K562 (cell line): ENCODE measurements around the gene MAML3. TPM values are rescaled to one million over a fixed set of nuclear protein-coding genes. Genes with fewer than 3 reads are reported as not detected.

Experiments
- ATAC-seq: fragments of 200-7000 bp; cut with Tn5 transposase; 3 replicates; pipeline ENCODE4 v1.9.1; 2020; ENCODE audit warnings: moderate library complexity
- BruUV-seq: library from RNA; stranded (reverse); fragments of 400-500 nt; replicated peaks from 2 replicates; lab custom pipeline; 2021; lab: Mats Ljungman, UMichigan
- CTCF ChIA-PET: fragments of 300-600 bp; formaldehyde crosslinking; extraction: SDS; loops from one replicate; lab custom pipeline; 2021; ENCODE audit warnings: low intra/inter-chr PET ratio; lab: Yijun Ruan, JAX
- POLR2A ChIA-PET: fragments of 300-600, 350-650 bp; sonication (Branson Sonifier 250); formaldehyde crosslinking; extraction: SDS; loops from one replicate; lab custom pipeline; 2021; ENCODE audit warnings: antibody characterized with exemption, inconsistent platforms; lab: Yijun Ruan, JAX
- DNase-seq, 4 experiments: peaks; one replicate each; pipeline versions ENCODE4 v3.0.0 to v3.0.0-alpha.2; 2011 to 2018; ENCODE audit warnings: low spot score in 3 of 4, mixed read lengths in 3 of 4; ENCODE audit errors: extremely low read depth in 1 of 4
- FAIRE-seq: peaks from 2 replicates; lab custom pipeline; 2011; peaks lifted over from hg19 to GRCh38; lab: Jason Lieb, UNC
- H2AFZ ChIP-seq: 2 replicates; pipeline ENCODE4 v1.6.0; 2011; ENCODE audit warnings: low read depth, low read length, control low read depth, inconsistent platforms
- H3K27ac ChIP-seq: fragments of 200-600 bp; 3 replicates; pipeline ENCODE4 v1.8.0; 2011; ENCODE audit warnings: low read depth, mild to moderate bottlenecking, control low read depth, inconsistent platforms, low read length, moderate library complexity, mixed read lengths; ENCODE audit errors: extremely low read depth
- H3K27me3 ChIP-seq, 2 experiments: fragments of 300-600 bp in 1 of 2; 2 replicates in 1 of 2; 3 replicates in 1 of 2; pipeline versions ENCODE4 v1.6.0 to v1.8.0; 2011; ENCODE audit warnings: inconsistent platforms in 2 of 2, low read length in 2 of 2, mild to moderate bottlenecking in 1 of 2, mixed read lengths in 1 of 2, moderate library complexity in 1 of 2; ENCODE audit not compliant: control insufficient read depth in 2 of 2, insufficient read depth in 2 of 2
- H3K36me3 ChIP-seq: fragments of 300-600 bp; 3 replicates; pipeline ENCODE4 v1.8.0; 2011; ENCODE audit warnings: mild to moderate bottlenecking, low read length, inconsistent platforms; ENCODE audit not compliant: control insufficient read depth, insufficient read depth
- H3K4me1 ChIP-seq, 2 experiments: fragments of 200-600 bp in 1 of 2; replicated peaks in 1 of 2; 2 replicates in 1 of 2; 3 replicates in 1 of 2; pipeline versions ENCODE4 v1.5.1 to v1.8.0; 2011; ENCODE audit warnings: inconsistent platforms in 2 of 2, low read length in 2 of 2, mild to moderate bottlenecking in 1 of 2, mixed read lengths in 1 of 2, moderate library complexity in 1 of 2; ENCODE audit not compliant: control insufficient read depth in 2 of 2, insufficient read depth in 2 of 2
- H3K4me2 ChIP-seq: 2 replicates; pipeline ENCODE4 v1.6.1; 2011; ENCODE audit warnings: low read length, control low read depth, inconsistent platforms, mixed read lengths; ENCODE audit not compliant: insufficient read depth
- H3K4me3 ChIP-seq: fragments of 200-600 bp; sonication (generic), shearing (Covaris generic); 2 replicates; pipeline ENCODE4 v1.5.1; 2016; ENCODE audit warnings: control low read depth, inconsistent platforms
- H3K79me2 ChIP-seq: fragments of 200-600 bp; 3 replicates; pipeline ENCODE4 v1.8.0; 2011; ENCODE audit warnings: low read length, inconsistent platforms; ENCODE audit not compliant: control insufficient read depth, insufficient read depth
- H3K9ac ChIP-seq, 2 experiments: 2 replicates each; pipeline versions ENCODE4 v1.6.0 to v1.6.1; 2011; ENCODE audit warnings: low read depth in 2 of 2, low read length in 2 of 2, control low read depth in 1 of 2, inconsistent platforms in 1 of 2, mild to moderate bottlenecking in 1 of 2, mixed read lengths in 1 of 2; ENCODE audit not compliant: insufficient read depth in 1 of 2
- H3K9me1 ChIP-seq: one replicate; pipeline ENCODE4 v1.6.0; 2011; ENCODE audit warnings: inconsistent platforms, mild to moderate bottlenecking, low read length, moderate library complexity; ENCODE audit not compliant: control insufficient read depth, insufficient read depth
- H3K9me3 ChIP-seq: replicated peaks from 2 replicates; pipeline ENCODE4 v1.5.1; 2011; ENCODE audit warnings: low read depth, low read length, inconsistent platforms; ENCODE audit not compliant: control insufficient read depth, insufficient read depth
- H4K20me1 ChIP-seq: replicated peaks from 2 replicates; pipeline ENCODE4 v1.6.1; 2011; ENCODE audit warnings: low read length, inconsistent platforms, mixed read lengths; ENCODE audit not compliant: control insufficient read depth, insufficient read depth
- CBFB ChIP-seq: sonication (generic); formaldehyde crosslinking; IDR thresholded peaks from 2 replicates; pipeline ENCODE4 v1.4.0; 2020; ENCODE audit warnings: mild to moderate bottlenecking, missing genetic modification reagents
- CGGBP1 ChIP-seq: fragments of 250-450 bp; sonication (Bioruptor Pico); IDR thresholded peaks from 2 replicates; pipeline ENCODE4 v1.9.0; 2021; ENCODE audit warnings: mild to moderate bottlenecking
- HMG20A ChIP-seq: fragments of 450-650 bp; formaldehyde crosslinking; conservative IDR thresholded peaks from 2 replicates; pipeline ENCODE4 v1.4.0; 2020; ENCODE audit warnings: mild to moderate bottlenecking, mixed read lengths
- ILF3 ChIP-seq: fragments of 450-650 bp; IDR thresholded peaks from 2 replicates; pipeline ENCODE4 v1.6.1; 2018; ENCODE audit warnings: antibody characterized with exemption, mild to moderate bottlenecking, moderate library complexity, borderline replicate concordance
- KDM2B ChIP-seq: fragments of 250-450 bp; sonication (Bioruptor Pico); IDR thresholded peaks from 2 replicates; pipeline ENCODE4 v1.8.0; 2021; ENCODE audit warnings: mild to moderate bottlenecking, moderate library complexity
- MAFK ChIP-seq: IDR thresholded peaks from 2 replicates; pipeline ENCODE4 v1.6.1; 2011; ENCODE audit warnings: low read length, improper control_type of control experiment
- NR2F6 ChIP-seq: fragments of 450-650 bp; formaldehyde crosslinking; IDR thresholded peaks from 2 replicates; pipeline ENCODE4 v1.4.0; 2020; ENCODE audit warnings: mild to moderate bottlenecking
- POLR2B ChIP-seq: fragments of 450-650 bp; IDR thresholded peaks from 2 replicates; pipeline ENCODE4 v1.6.1; 2018; ENCODE audit warnings: low read depth; ENCODE audit not compliant: partially characterized antibody
- SETDB1 ChIP-seq: IDR thresholded peaks from one replicate; pipeline ENCODE4 v1.6.1; 2012; ENCODE audit warnings: low read length, control low read depth, inconsistent platforms
- SMC3 ChIP-seq: conservative IDR thresholded peaks from 2 replicates; pipeline ENCODE4 v1.6.1; 2011; ENCODE audit warnings: low read depth, low read length, improper control_type of control experiment; ENCODE audit not compliant: insufficient read depth
- THAP7 ChIP-seq: fragments of 250-450 bp; sonication (Bioruptor Pico); IDR thresholded peaks from 2 replicates; pipeline ENCODE4 v1.5.0; 2021
- USF2 ChIP-seq: sonication (generic); formaldehyde crosslinking; IDR thresholded peaks from 2 replicates; pipeline ENCODE4 v1.5.0; 2020; ENCODE audit warnings: missing genetic modification reagents
- ZBTB33 ChIP-seq: sonication (generic); formaldehyde crosslinking; IDR thresholded peaks from 2 replicates; pipeline ENCODE4 v1.8.1; 2023; ENCODE audit warnings: mild to moderate bottlenecking, missing genetic modification reagents
- ZC3H4 ChIP-seq: sonication (generic); formaldehyde crosslinking; IDR thresholded peaks from 2 replicates; pipeline ENCODE4 v1.9.0; 2021; ENCODE audit warnings: missing genetic modification reagents, borderline replicate concordance
- ZNF174 ChIP-seq: fragments of 250-450 bp; sonication (Bioruptor Pico); IDR thresholded peaks from 2 replicates; pipeline ENCODE4 v1.4.0; 2020; ENCODE audit warnings: mild to moderate bottlenecking
- ZNF354B ChIP-seq: fragments of 250-450 bp; sonication (Bioruptor Pico); IDR thresholded peaks from 2 replicates; pipeline ENCODE4 v1.4.0; 2020
- WGBS: fragments of 100-300 bp; shearing (Covaris generic); methylation state at CpG from one replicate; pipeline ENCODE4 v1.1.6; 2016; ENCODE audit warnings: low coverage, mixed read lengths; ENCODE audit not compliant: insufficient coverage; ENCODE audit errors: missing lambda C conversion rate; 5-methylcytosine and 5-hydroxymethylcytosine counted together
- in situ Hi-C: fragments of 300-500 bp; cut with MboI; formaldehyde crosslinking; loops from 4 replicates; pipeline ENCODE4 v1.15.0; 2018; ENCODE audit warnings: inconsistent platforms, mixed read lengths
- intact Hi-C: fragments of 100-400 bp; cut with micrococcal nuclease; formaldehyde crosslinking; loops from 2 replicates; pipeline ENCODE4 v1.14.2; 2022
- polyA plus RNA-seq, 8 experiments: library from polyadenylated mRNA; depleted of rRNA in 4 of 8; stranded (reverse) in 5 of 8; unstranded in 3 of 8; fragments of >200 nt; fragmentation: Nextera tagmentation in 2 of 8; fragmentation: Illumina TruSeq in 1 of 8; extraction: Ambion mirVana in 2 of 8; extraction: Trizol in 1 of 8; gene quantifications; 2 replicates each; pipeline versions ENCODE4 v1.2.1 to v1.2.3, GENCODE V29; 2011 to 2014; ENCODE audit warnings: inconsistent platforms in 1 of 8, missing spikeins in 1 of 8
- total RNA-seq, 7 experiments: library from RNA; depleted of rRNA in 6 of 7; stranded (reverse); fragments of >200 nt in 6 of 7; fragmentation: Illumina TruSeq in 2 of 7; extraction: Trizol in 2 of 7; gene quantifications; 2 replicates each; pipeline versions ENCODE4 v1.2.1 to v1.2.3, GENCODE V29; 2011 to 2021; ENCODE audit warnings: low replicate concordance in 1 of 7

The MAML3 gene
- total and polyA plus RNA-seq, 9 of the 15 experiments (the other 6 are each of a cell fraction or from before 2014, with no cell fraction given) = 0.01 to 0.55 (median 0.25) TPM

GRCh38 chr4:139934708-139935195 lies 219.2 kb downstream of the MAML3 start (continued):
- TF ChIP-seq NR2F6 (no peak), ZNF354B (CRISPR knock-in tag) (no peak), ZC3H4 (CRISPR knock-in tag) (no peak)

GRCh38 chr4:139934057-139934707 lies 219.8 kb downstream of the MAML3 start:
- Histone ChIP-seq H3K4me2 (no peak overlapping the region), H3K27ac (no peak overlapping the region), H4K20me1 (no peaks in the 10 kb centered on the region), H3K9ac (no peak overlapping the region), H3K36me3 (no peaks in the 10 kb centered on the region), H3K4me3 (no peak overlapping the region), H2AFZ (no peak overlapping the region), H3K27me3 (peaks cover 8 to 24% of the 10 kb centered on the region in 2 experiments; a peak in 4 of 5 replicates), H3K9me3 (no peaks in the 10 kb centered on the region), H3K79me2 (no peaks in the 10 kb centered on the region), H3K9me1 (no peaks in the 10 kb centered on the region), H3K4me1 (no peaks in the 10 kb centered on the region)
- in situ Hi-C loops (no loop called here), intact Hi-C loops (no loop called here)
- FAIRE-seq (no peak), DNase-seq (no peak), ATAC-seq (no peak)
- CTCF ChIA-PET = no interaction called here
- POLR2A ChIA-PET = no interaction called here
- 0% methylated on average over 10 of the region's 10 CpGs for WGBS
- BruUV-seq = no TSS peak
- TF ChIP-seq SMC3 (no peak), THAP7 (CRISPR knock-in tag) (no peak), CGGBP1 (CRISPR knock-in tag) (no peak), CBFB (no peak), SETDB1 (no peak), KDM2B (CRISPR knock-in tag) (no peak), POLR2B (no peak), ILF3 (no peak), HMG20A (CRISPR knock-in tag) (no peak), USF2 (no peak), MAFK (no peak), ZNF174 (no peak), ZBTB33 (no peak)
